Osteocyte (in vitro differentiated cells): Measurements from ENCODE around the gene CYP2S1. TPM values are rescaled to one million over a fixed set of nuclear protein-coding genes. Genes with fewer than 3 reads are reported as not detected.
A peak's percentile ranks its signal among the peaks of the same experiment; 100 is the strongest.
"Not testable (repeated sequence)": the region's sequence is repeated elsewhere in the genome, so short reads cannot be mapped to it uniquely, and the experiment has no call there.

Source experiments
- DNase-seq: peaks from one replicate; pipeline ENCODE4 v3.0.0; 2021; ENCODE audit warnings: mixed read lengths; ENCODE audit not compliant: unreplicated experiment; ENCODE audit errors: extremely low spot score
- H3K27ac Mint-ChIP-seq: one replicate; pipeline ENCODE4 v1.8.0; 2021; ENCODE audit warnings: mild to moderate bottlenecking, mixed read lengths; ENCODE audit not compliant: unreplicated experiment
- H3K27me3 Mint-ChIP-seq: one replicate; pipeline ENCODE4 v1.8.0; 2021; ENCODE audit warnings: mixed read lengths; ENCODE audit not compliant: unreplicated experiment
- H3K36me3 Mint-ChIP-seq: one replicate; pipeline ENCODE4 v1.8.0; 2021; ENCODE audit warnings: mixed read lengths; ENCODE audit not compliant: unreplicated experiment
- H3K4me1 Mint-ChIP-seq: one replicate; pipeline ENCODE4 v1.8.0; 2021; ENCODE audit warnings: mixed read lengths; ENCODE audit not compliant: unreplicated experiment
- H3K4me3 Mint-ChIP-seq: one replicate; pipeline ENCODE4 v1.8.0; 2021; ENCODE audit warnings: mild to moderate bottlenecking, moderate library complexity, mixed read lengths; ENCODE audit not compliant: unreplicated experiment
- H3K9me3 Mint-ChIP-seq: one replicate; pipeline ENCODE4 v1.8.0; 2021; ENCODE audit warnings: mixed read lengths; ENCODE audit not compliant: unreplicated experiment
- CTCF ChIP-seq: fragments of 200-600 bp; sonication (generic); IDR thresholded peaks from 2 replicates; pipeline ENCODE4 v1.5.0; 2021; ENCODE audit warnings: antibody characterized with exemption, mild to moderate bottlenecking, moderate library complexity
- long read RNA-seq: library from polyadenylated mRNA; unstranded; transcript quantifications from one replicate; pipeline ENCODE4 v2.0.0, GENCODE V29; 2021
- total RNA-seq: library from RNA; stranded (reverse); gene quantifications from 2 replicates; pipeline ENCODE4 v1.2.1, GENCODE V29; 2021

Gene CYP2S1
- not detected in 2 replicates for total RNA-seq
- long read RNA-seq: 0 reads

GRCh38 chr19:41192574-41193429 lies at the start of gene CYP2S1:
Gene CYP2S1 (plus strand): TSS chr19:41193219. CDS start chr19:41193265, 46 bp downstream.
- Mint-ChIP-seq H3K4me3 (no peak within 1 kb of the TSS), H3K27ac (no peak within 1 kb of the TSS), H3K9me3 (no peaks in the 10 kb centered on the region), H3K27me3 (peaks cover 45% of the 10 kb centered on the region), H3K36me3 (no peaks in the 10 kb centered on the region), H3K4me1 (peaks cover 8% of the 10 kb centered on the region)
- DNase-seq: no peak
- no peak for TF ChIP-seq CTCF

- Mint-ChIP-seq H3K9me3 (no peaks in the 10 kb centered on the region), H3K4me1 (no peaks in the 10 kb centered on the region), H3K4me3 (no peak overlapping the region), H3K27ac (no peak overlapping the region), H3K27me3 (peaks cover 17% of the 10 kb centered on the region), H3K36me3 (no peaks in the 10 kb centered on the region)
- peak; percentile 79 for TF ChIP-seq CTCF
- DNase-seq: peak; percentile 89
These were observed 48.6 kb upstream of the CYP2S1 start for GRCh38 chr19:41144403-41144802.

GRCh38 chr19:41149831-41150230 lies 43.2 kb upstream of the CYP2S1 start:
- H3K27me3 Mint-ChIP-seq: peaks cover 14% of the 10 kb centered on the region
- H3K27ac Mint-ChIP-seq: no peak overlapping the region
- H3K4me3 Mint-ChIP-seq: no peak overlapping the region
- H3K9me3 Mint-ChIP-seq: no peaks in the 10 kb centered on the region
- no peaks in the 10 kb centered on the region for H3K36me3 Mint-ChIP-seq
- DNase-seq: no peak
- no peaks in the 10 kb centered on the region for H3K4me1 Mint-ChIP-seq
- TF ChIP-seq CTCF: no peak

- not testable (repeated sequence) for H3K9me3 Mint-ChIP-seq, H3K36me3 Mint-ChIP-seq, H3K27ac Mint-ChIP-seq, H3K4me1 Mint-ChIP-seq, H3K4me3 Mint-ChIP-seq, DNase-seq
- peaks cover 14% of the 10 kb centered on the region for H3K27me3 Mint-ChIP-seq
These were observed 42.0 kb upstream of the CYP2S1 start for GRCh38 chr19:41150986-41151385.

- Mint-ChIP-seq H3K4me1 (no peaks in the 10 kb centered on the region), H3K36me3 (no peaks in the 10 kb centered on the region), H3K27ac (no peak overlapping the region), H3K4me3 (no peak overlapping the region), H3K9me3 (no peaks in the 10 kb centered on the region), H3K27me3 (peaks cover 9% of the 10 kb centered on the region)
- no peak for TF ChIP-seq CTCF
- DNase-seq: no peak
These were observed 39.0 kb upstream of the CYP2S1 start for GRCh38 chr19:41154060-41154459.
